Vagina (tissue), 2 donors: ENCODE measurements around the gene MT3. TPM values are rescaled to one million over a fixed set of nuclear protein-coding genes. Genes with fewer than 3 reads are reported as not detected.
"Not testable (repeated sequence)": the region's sequence is repeated elsewhere in the genome, so short reads cannot be mapped to it uniquely, and the experiment has no call there.

Source experiments
- DNase-seq, 2 donors: peaks; one replicate each; pipeline ENCODE4 v3.0.0-alpha.2; 2017; ENCODE audit errors: extremely low spot score in 2 of 2
- H3K27ac ChIP-seq: fragments of 200-600 bp; sonication (generic); one replicate; pipeline ENCODE4 v1.5.1; 2019
- H3K27me3 ChIP-seq: fragments of 200-600 bp; sonication (generic); one replicate; pipeline ENCODE4 v1.5.1; 2019
- H3K36me3 ChIP-seq, 2 donors: fragments of 200-600 bp; sonication (generic); one replicate each; pipeline ENCODE4 v1.5.1; 2017 to 2019
- H3K4me1 ChIP-seq: fragments of 200-600 bp; sonication (generic); one replicate; pipeline ENCODE4 v1.5.1; 2019
- H3K4me3 ChIP-seq, 2 donors: fragments of 200-600 bp; sonication (generic); 1 replicate in 1 of 2; 2 replicates in 1 of 2; pipeline ENCODE4 v1.5.1; 2016 to 2019
- H3K9me3 ChIP-seq: fragments of 200-600 bp; sonication (generic); one replicate; pipeline ENCODE4 v1.5.1; 2019
- CTCF ChIP-seq, 3 experiments: fragments of 450-650 bp in 2 of 3; fragments of 200-600 bp in 1 of 3; sonication (generic) in 1 of 3; IDR thresholded peaks; one replicate each; pipeline ENCODE4 v1.5.1; 2017 to 2019; ENCODE audit warnings: antibody characterized with exemption in 3 of 3, mild to moderate bottlenecking in 2 of 3, moderate library complexity in 2 of 3
- POLR2A ChIP-seq, 2 donors: fragments of 450-650 bp; IDR thresholded peaks; one replicate each; pipeline ENCODE4 v1.6.1; 2017; ENCODE audit warnings: antibody characterized with exemption in 2 of 2, mild to moderate bottlenecking in 2 of 2, moderate library complexity in 2 of 2
- POLR2AphosphoS5 ChIP-seq, 2 donors: sonication (generic); formaldehyde crosslinking; IDR thresholded peaks; one replicate each; pipeline ENCODE4 v1.9.0; 2017; ENCODE audit warnings: antibody characterized with exemption in 2 of 2, mild to moderate bottlenecking in 2 of 2, low read depth in 1 of 2; ENCODE audit not compliant: insufficient read depth in 1 of 2
- intact Hi-C: fragments of 100-400 bp; cut with DNase I; formaldehyde crosslinking; loops from one replicate; pipeline ENCODE4 v1.15.1; 2023
- total RNA-seq: library from RNA; depleted of rRNA; stranded (reverse); fragments of >200 nt; gene quantifications from one replicate; pipeline ENCODE4 v1.2.3, GENCODE V29; 2016

The MT3 gene
- total RNA-seq, 1 donor from 2014 or later = 12.8 TPM

DNA sequence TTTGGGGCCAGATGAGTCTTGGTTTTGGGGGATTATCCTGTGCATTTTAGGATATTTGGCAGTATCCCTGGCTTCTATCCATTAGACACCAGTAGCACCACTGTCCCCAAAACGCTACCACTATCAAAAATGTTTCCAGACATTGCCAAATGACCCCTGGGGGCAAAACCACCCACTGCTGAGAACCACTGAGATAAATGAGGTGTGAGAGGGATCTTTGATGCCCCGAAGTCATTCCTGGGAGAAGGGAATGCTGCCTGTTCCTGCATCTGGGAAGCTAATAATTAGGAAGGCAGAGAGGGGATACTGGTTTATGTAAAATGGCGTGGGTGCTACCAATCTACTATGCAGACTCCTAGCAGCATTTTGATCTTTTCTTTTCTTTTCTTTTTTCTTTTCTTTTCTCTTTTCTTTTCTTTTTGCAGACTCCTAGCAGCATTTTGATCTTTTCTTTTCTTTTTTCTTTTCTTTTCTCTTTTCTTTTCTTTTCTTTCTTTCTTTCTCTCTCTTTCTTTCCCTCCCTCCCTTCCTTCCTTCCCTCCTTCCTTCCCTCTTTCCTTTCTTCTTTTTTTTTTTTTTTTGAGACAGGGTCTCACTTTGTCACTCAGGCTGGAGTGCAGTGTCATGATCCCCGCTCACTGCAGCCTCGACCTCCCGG, 8.8 kb upstream of the MT3 start:
- intact Hi-C loops = no loop called here
- no peaks in the 10 kb centered on the region for H3K36me3 ChIP-seq
- H3K4me1 ChIP-seq = no peaks in the 10 kb centered on the region
- H3K9me3 ChIP-seq = no peaks in the 10 kb centered on the region
- no peaks in the 10 kb centered on the region for H3K27me3 ChIP-seq
- no peak for TF ChIP-seq POLR2A (IDR thresholded peaks at IDR 0.05)
- H3K4me3 ChIP-seq = no peak overlapping the region
- no peak overlapping the region for H3K27ac ChIP-seq
- no peak for DNase-seq

DNA sequence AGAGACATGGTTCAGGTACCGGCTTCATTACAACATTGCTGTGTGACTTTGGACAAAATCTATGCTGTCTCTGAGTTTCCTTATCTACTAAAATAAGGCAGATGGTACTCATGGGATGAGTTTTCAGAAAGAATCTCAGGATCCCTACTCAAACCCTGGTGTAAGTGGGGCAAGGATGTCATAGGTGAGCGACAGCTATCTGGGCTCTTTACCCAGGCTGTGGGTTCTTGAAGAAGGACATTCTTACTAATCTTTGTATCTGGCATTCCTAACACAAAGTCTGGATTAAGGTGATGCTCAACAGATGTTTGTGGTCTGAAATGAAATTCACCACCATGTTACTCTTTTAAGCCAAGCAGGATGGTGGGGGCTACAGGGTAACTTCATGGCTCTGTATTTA, 6.4 kb upstream of the MT3 start:
- DNase-seq, H3K9me3 ChIP-seq, H3K27me3 ChIP-seq, intact Hi-C loops, H3K4me3 ChIP-seq, H3K36me3 ChIP-seq, H3K27ac ChIP-seq, H3K4me1 ChIP-seq: not testable (repeated sequence)

- Histone ChIP-seq H3K36me3 (no peaks in the 10 kb centered on the region), H3K4me1 (no peaks in the 10 kb centered on the region), H3K4me3 (no peak overlapping the region), H3K27me3 (no peaks in the 10 kb centered on the region), H3K9me3 (no peaks in the 10 kb centered on the region), H3K27ac (no peak overlapping the region)
- DNase-seq = no peak
- intact Hi-C loops = no loop called here
- TF ChIP-seq POLR2A (IDR thresholded peaks at IDR 0.05) = no peak
- TF ChIP-seq POLR2AphosphoS5 (IDR thresholded peaks at IDR 0.05; ENCODE audit: insufficient read depth in 1 of 2, low read depth in 1 of 2) = no peak
- no peak for TF ChIP-seq CTCF (IDR thresholded peaks at IDR 0.05)
These were observed 5.8 kb upstream of the MT3 start for GRCh38 chr16:56583351-56584168.

DNA sequence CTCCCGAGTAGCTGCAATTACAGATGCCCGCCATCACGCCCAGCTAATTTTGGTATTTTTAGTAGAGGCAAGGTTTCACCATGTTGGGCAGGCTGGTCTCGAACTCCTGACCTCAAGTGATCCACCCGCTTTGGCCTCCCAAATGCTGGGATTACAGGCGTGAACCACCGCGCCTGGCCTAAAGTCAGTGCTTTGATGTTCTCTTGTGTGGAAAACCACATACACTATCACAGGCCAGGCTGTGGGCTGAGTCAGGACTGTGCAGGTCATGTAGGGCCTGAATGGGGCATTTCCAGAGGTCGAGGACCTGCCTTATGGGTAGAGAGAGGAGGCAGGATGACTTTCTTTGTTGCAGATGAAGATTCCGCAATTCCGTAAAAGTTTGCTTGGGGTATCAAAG, 5.1 kb upstream of the MT3 start:
- TF ChIP-seq POLR2AphosphoS5 (IDR thresholded peaks at IDR 0.05; ENCODE audit: insufficient read depth in 1 of 2, low read depth in 1 of 2) = no peak
- no peak for TF ChIP-seq CTCF (IDR thresholded peaks at IDR 0.05)
- TF ChIP-seq POLR2A (IDR thresholded peaks at IDR 0.05) = no peak
- Histone ChIP-seq H3K4me1 (peaks cover 4% of the 10 kb centered on the region), H3K27ac (no peak overlapping the region), H3K4me3 (no peak overlapping the region), H3K9me3 (no peaks in the 10 kb centered on the region), H3K27me3 (peaks cover 4% of the 10 kb centered on the region), H3K36me3 (no peaks in the 10 kb centered on the region)
- DNase-seq = no peak
- intact Hi-C loops = no loop called here

- intact Hi-C loops = no loop called here
- H3K27me3 ChIP-seq = peaks cover 4% of the 10 kb centered on the region
- peak overlapping the region; percentile 38 to 42 for H3K4me3 ChIP-seq
These were observed 567 bp upstream of the MT3 start for GRCh38 chr16:56588781-56589140.

More at GRCh38 chr16:56588781-56589140, 567 bp upstream of the MT3 start:
- Histone ChIP-seq H3K9me3 (no peaks in the 10 kb centered on the region), H3K36me3 (no peaks in the 10 kb centered on the region), H3K4me1 (peaks cover 10% of the 10 kb centered on the region), H3K27ac (no peak overlapping the region)
- no peak for DNase-seq
- TF ChIP-seq POLR2AphosphoS5 (IDR thresholded peaks at IDR 0.05; ENCODE audit: insufficient read depth in 1 of 2, low read depth in 1 of 2) (no peak), CTCF (IDR thresholded peaks at IDR 0.05) (no peak), POLR2A (IDR thresholded peaks at IDR 0.05) (no peak)
